ENCODE measurements around the gene ALOXE3.

Gene ALOXE3

GRCh38 chr17:8075574-8076342 is 42.6 kb downstream of the ALOXE3 start:
- TF ChIP-seq CTCF (IDR thresholded peaks at IDR 0.05; ENCODE audit: insufficient read depth, low read length, missing control alignments) = no peak
- no peak overlapping the region for H3K4me3 ChIP-seq (ENCODE audit: low read depth, low read length)
- ChIA-PET CTCF (interaction anchor here (0.6 to 12.4 kb wide), 9 partner anchors 11 to 226 kb away, joined by 3 to 233 read pairs (median 19); partner anchors contain the start of genes ALOX12B and ALOXE3), POLR2A (no interaction called here)
- DNase-seq (ENCODE audit: low read depth, low spot score) = no peak

DNA sequence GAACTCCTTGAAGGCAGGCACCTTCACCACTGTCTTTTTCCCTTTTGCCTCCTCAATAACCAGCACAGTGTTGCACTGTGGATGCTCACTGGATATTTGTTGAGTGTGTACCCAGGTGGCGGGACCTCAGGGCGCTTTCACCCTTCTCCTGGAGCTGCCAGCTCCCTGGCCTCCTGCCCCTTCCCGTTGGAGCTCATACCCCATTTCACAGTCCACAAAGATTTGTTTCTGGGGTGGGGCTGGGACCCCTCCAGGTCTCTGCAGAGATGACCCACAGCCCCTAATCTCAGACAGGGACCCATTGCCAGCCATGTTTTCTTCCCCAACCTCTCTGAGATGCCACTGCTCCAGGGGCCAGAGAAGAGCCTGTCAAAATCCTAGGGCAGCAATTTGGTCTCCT is 43.2 kb downstream of the ALOXE3 start:
- H3K4me3 ChIP-seq (ENCODE audit: low read depth, low read length) = no peak overlapping the region
- no peak for DNase-seq (ENCODE audit: low read depth, low spot score)
- CTCF ChIA-PET = interaction anchor here (0.8 to 12.4 kb wide), 14 partner anchors 7 to 239 kb away, joined by 3 to 233 read pairs (median 14); partner anchors contain the start of genes ALOX12B and ALOXE3
- POLR2A ChIA-PET = interaction anchor here (0.6 to 1.3 kb wide), 2 partner anchors 11 to 98 kb away, joined by 3 to 4 read pairs; no protein-coding TSS in a partner anchor
- no peak for TF ChIP-seq CTCF (IDR thresholded peaks at IDR 0.05; ENCODE audit: insufficient read depth, low read length, missing control alignments)

GRCh38 chr17:8074554-8074953 is 43.8 kb downstream of the ALOXE3 start:
- H3K4me3 ChIP-seq (ENCODE audit: low read depth, low read length) = no peak overlapping the region
- TF ChIP-seq CTCF (IDR thresholded peaks at IDR 0.05; ENCODE audit: insufficient read depth, low read length, missing control alignments) = no peak
- ChIA-PET CTCF (interaction anchor here (0.8 to 12.4 kb wide), 18 partner anchors 8 to 240 kb away, joined by 3 to 233 read pairs (median 7); partner anchors contain the start of genes ALOX12B and ALOXE3), POLR2A (interaction anchor here (0.6 to 1.3 kb wide), 2 partner anchors 10 to 99 kb away, joined by 3 to 4 read pairs; no protein-coding TSS in a partner anchor)
- DNase-seq (ENCODE audit: low read depth, low spot score) = no peak

- H3K4me3 ChIP-seq (ENCODE audit: low read depth, low read length) = no peak overlapping the region
- POLR2A ChIA-PET = interaction anchor here (1.3 kb wide), 1 partner anchor 99 kb away, joined by 4 read pairs; no protein-coding TSS in a partner anchor
- no peak for DNase-seq (ENCODE audit: low read depth, low spot score)
- CTCF ChIA-PET = interaction anchor here (0.7 to 12.4 kb wide), 24 partner anchors 9 to 241 kb away, joined by 3 to 233 read pairs (median 5); partner anchors contain the start of genes ALOX12B, ALOXE3 and SLC25A35
- peak; percentile 87 for TF ChIP-seq CTCF (IDR thresholded peaks at IDR 0.05; ENCODE audit: insufficient read depth, low read length, missing control alignments)
Measured at GRCh38 chr17:8073627-8074484, 44.5 kb downstream of the ALOXE3 start.

GRCh38 chr17:8072729-8073461 is 45.4 kb downstream of the ALOXE3 start:
- H3K4me3 ChIP-seq (ENCODE audit: low read depth, low read length) = no peak overlapping the region
- ChIA-PET CTCF (interaction anchor here (0.9 to 12.4 kb wide), 18 partner anchors 8 to 229 kb away, joined by 3 to 233 read pairs (median 7); partner anchors contain the start of genes ALOX12B and ALOXE3), POLR2A (no interaction called here)
- DNase-seq (ENCODE audit: low read depth, low spot score) = no peak
- TF ChIP-seq CTCF (IDR thresholded peaks at IDR 0.05; ENCODE audit: insufficient read depth, low read length, missing control alignments) = no peak
